GM12864 (cell line): ENCODE measurements around the gene TECTA.

Experiments
- DNase-seq: peaks from one replicate; pipeline ENCODE4 v3.0.0-alpha.2; 2011; ENCODE audit warnings: low read depth
- H3K4me3 ChIP-seq: 2 replicates; pipeline ENCODE4 v1.5.1; 2011; ENCODE audit warnings: mild to moderate bottlenecking, low read depth, low read length, control low read depth
- TF ChIP-seq, protein P1 (sequence below): IDR thresholded peaks from 2 replicates; pipeline ENCODE4 v1.5.1; 2011; ENCODE audit warnings: low read depth, mild to moderate bottlenecking, moderate library complexity, low read length, control low read depth, inconsistent platforms; ENCODE audit errors: missing control alignments

Gene TECTA

DNA sequence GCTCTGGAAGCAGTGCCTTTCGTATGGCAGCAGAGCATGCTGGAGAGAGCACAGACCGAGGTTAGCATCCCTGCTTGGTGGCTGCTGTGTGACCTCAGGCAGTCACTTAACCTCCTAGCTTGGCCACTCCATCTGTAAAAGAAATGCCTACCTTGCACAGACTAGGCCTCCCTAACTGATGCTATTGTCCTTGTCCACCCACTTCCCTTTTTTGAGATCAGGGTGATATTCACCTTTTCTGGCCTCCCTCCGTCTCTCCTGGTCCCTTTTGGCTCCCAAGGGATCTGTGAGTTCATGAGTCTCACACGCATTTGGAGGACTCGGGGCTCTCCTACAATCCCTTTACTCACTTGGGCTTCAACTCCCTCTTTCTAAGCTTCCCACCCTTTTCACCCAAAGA lies 37.2 kb downstream of the TECTA start:
- DNase-seq: no peak
- H3K4me3 ChIP-seq: no peak overlapping the region
- TF ChIP-seq, protein P1, sequence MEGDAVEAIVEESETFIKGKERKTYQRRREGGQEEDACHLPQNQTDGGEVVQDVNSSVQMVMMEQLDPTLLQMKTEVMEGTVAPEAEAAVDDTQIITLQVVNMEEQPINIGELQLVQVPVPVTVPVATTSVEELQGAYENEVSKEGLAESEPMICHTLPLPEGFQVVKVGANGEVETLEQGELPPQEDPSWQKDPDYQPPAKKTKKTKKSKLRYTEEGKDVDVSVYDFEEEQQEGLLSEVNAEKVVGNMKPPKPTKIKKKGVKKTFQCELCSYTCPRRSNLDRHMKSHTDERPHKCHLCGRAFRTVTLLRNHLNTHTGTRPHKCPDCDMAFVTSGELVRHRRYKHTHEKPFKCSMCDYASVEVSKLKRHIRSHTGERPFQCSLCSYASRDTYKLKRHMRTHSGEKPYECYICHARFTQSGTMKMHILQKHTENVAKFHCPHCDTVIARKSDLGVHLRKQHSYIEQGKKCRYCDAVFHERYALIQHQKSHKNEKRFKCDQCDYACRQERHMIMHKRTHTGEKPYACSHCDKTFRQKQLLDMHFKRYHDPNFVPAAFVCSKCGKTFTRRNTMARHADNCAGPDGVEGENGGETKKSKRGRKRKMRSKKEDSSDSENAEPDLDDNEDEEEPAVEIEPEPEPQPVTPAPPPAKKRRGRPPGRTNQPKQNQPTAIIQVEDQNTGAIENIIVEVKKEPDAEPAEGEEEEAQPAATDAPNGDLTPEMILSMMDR: no peak

- TF ChIP-seq, protein P1: no peak
- H3K4me3 ChIP-seq: no peak overlapping the region
- DNase-seq: no peak
Measured at GRCh38 chr11:121140369-121140768, 39.3 kb downstream of the TECTA start.

GRCh38 chr11:121141066-121141465 lies 40.0 kb downstream of the TECTA start:
- no peak for DNase-seq
- no peak overlapping the region for H3K4me3 ChIP-seq
- TF ChIP-seq, protein P1: no peak

GRCh38 chr11:121143921-121144320 lies 42.9 kb downstream of the TECTA start:
- TF ChIP-seq, protein P1: no peak
- DNase-seq: no peak
- no peak overlapping the region for H3K4me3 ChIP-seq

DNA sequence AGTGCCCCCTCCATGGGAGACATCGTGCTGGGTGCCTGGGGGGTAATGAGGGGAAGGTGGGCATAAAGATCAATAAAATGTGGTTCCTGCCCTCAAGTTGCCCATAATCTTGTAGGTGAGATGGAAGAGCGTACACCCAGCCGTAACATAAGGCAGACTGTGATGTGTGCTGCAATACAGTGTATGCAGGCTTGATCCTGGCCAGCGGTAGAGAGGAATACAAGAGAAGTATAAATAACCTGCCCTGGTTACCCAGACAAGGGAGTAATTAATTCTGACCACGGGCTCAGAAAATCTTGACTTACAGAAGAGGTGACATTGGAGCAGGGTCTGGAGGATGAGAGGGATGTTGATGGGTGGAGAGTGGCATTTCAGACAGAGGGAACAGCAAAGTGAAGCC lies 43.7 kb downstream of the TECTA start:
- no peak for DNase-seq
- TF ChIP-seq, protein P1: no peak
- H3K4me3 ChIP-seq: no peak overlapping the region

- H3K4me3 ChIP-seq: no peak overlapping the region
- DNase-seq: no peak
- TF ChIP-seq, protein P1: no peak
Measured at GRCh38 chr11:121145826-121146225, 44.8 kb downstream of the TECTA start.

- TF ChIP-seq, protein P1: no peak
- no peak for DNase-seq
- no peak overlapping the region for H3K4me3 ChIP-seq
Measured at GRCh38 chr11:121149116-121149515, 48.1 kb downstream of the TECTA start.
